Testis (tissue), 3 donors: Measurements from ENCODE around the gene HSF4. TPM values are rescaled to one million over a fixed set of nuclear protein-coding genes. Genes with fewer than 3 reads are reported as not detected.

Experiments used
- DNase-seq: peaks from one replicate; pipeline ENCODE4 v3.0.0-alpha.2; 2019
- H3K27ac ChIP-seq, 2 donors: fragments of 200-600 bp; sonication (generic); one replicate each; pipeline ENCODE4 v1.5.1; 2019
- H3K27me3 ChIP-seq: fragments of 200-600 bp; sonication (generic); one replicate; pipeline ENCODE4 v1.5.1; 2019
- H3K36me3 ChIP-seq: fragments of 200-600 bp; sonication (generic); one replicate; pipeline ENCODE4 v1.5.1; 2017; ENCODE audit warnings: low read depth; ENCODE audit errors: missing control alignments
- H3K4me1 ChIP-seq: fragments of 200-600 bp; sonication (generic); one replicate; pipeline ENCODE4 v1.5.1; 2019
- H3K4me3 ChIP-seq, 2 donors: fragments of 200-600 bp; sonication (generic); one replicate each; pipeline ENCODE4 v1.5.1; 2017 to 2019
- H3K9me3 ChIP-seq: fragments of 200-600 bp; sonication (generic); one replicate; pipeline ENCODE4 v1.5.1; 2017
- POLR2A ChIP-seq: fragments of 450-650 bp; IDR thresholded peaks from one replicate; pipeline ENCODE4 v1.6.1; 2017; ENCODE audit warnings: antibody characterized with exemption, mild to moderate bottlenecking, moderate library complexity
- WGBS, 2 donors: methylation state at CpG; one replicate each; pipeline ENCODE4 v1.1.5; 2018; 5-methylcytosine and 5-hydroxymethylcytosine counted together
- intact Hi-C: fragments of 100-400 bp; cut with DNase I; formaldehyde crosslinking; loops from one replicate; pipeline ENCODE4 v1.15.1; 2023; ENCODE audit warnings: low total_unique reads
- microRNA counts, 2 donors: library from miRNA; unstranded; fragments of <30 nt; microRNA quantifications; one replicate each; lab custom pipeline; 2016
- microRNA-seq, 2 donors: library from miRNA; unstranded; fragments of <30 nt; microRNA quantifications; one replicate each; pipeline ENCODE4, GENCODE V29; 2016; ENCODE audit warnings: borderline number of aligned reads in 2 of 2, borderline replicate concordance in 1 of 2
- polyA plus RNA-seq: library from polyadenylated mRNA; stranded (reverse); fragments of 350-450 nt; fragmentation: Illumina TruSeq; extraction: RNeasy Lipid Tissue Mini Kit (QIAGEN cat#74804); gene quantifications from one replicate; pipeline ENCODE4 v1.2.3, GENCODE V29; 2014; ENCODE audit warnings: low read depth, low replicate concordance; ENCODE audit not compliant: insufficient read depth
- small RNA-seq, 2 donors: library from RNA; depleted of rRNA; stranded (forward); fragments of <200 nt; gene quantifications; one replicate each; pipeline ENCODE3, GENCODE V24; 2016
- total RNA-seq, 2 donors: library from RNA; depleted of rRNA; stranded (reverse); fragments of >200 nt; gene quantifications; one replicate each; pipeline ENCODE4 v1.2.3, GENCODE V29; 2016
- TF ChIP-seq, protein P1 (sequence below), 3 experiments: fragments of 450-650 bp in 2 of 3; fragments of 200-600 bp in 1 of 3; sonication (generic) in 1 of 3; IDR thresholded peaks; one replicate each; pipeline ENCODE4 v1.5.1; 2016 to 2019; ENCODE audit warnings: antibody characterized with exemption in 3 of 3, mild to moderate bottlenecking in 2 of 3, moderate library complexity in 1 of 3

The HSF4 gene
- total and polyA plus RNA-seq, 3 donors from 2014 or later: 20.2 to 78.3 (median 63.4) TPM

DNA sequence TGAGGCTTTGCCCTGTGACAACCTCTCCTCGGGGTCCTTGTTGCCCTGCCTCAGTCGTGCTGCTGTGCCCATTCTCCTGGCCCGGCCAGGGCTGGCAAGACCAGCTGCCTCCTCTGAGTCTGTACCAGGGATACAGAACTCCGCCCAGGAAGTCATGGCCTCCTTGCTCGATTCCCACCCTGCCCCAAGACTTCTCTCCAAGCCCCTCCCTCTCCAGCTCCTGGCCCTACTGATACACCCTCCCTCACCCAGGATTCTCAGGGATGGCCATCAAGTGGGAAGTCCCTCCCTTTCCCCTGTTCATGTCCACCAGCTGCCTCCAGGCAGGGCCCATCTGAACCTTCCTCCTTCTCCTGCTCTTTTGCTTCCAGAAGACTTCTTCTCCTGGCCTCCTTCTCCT, 51.2 kb downstream of the HSF4 start:
- WGBS, 2 donors: 82% methylated on average over 5 of the region's 5 CpGs
- Histone ChIP-seq H3K27ac (no peak overlapping the region), H3K27me3 (no peaks in the 10 kb centered on the region), H3K9me3 (no peaks in the 10 kb centered on the region), H3K4me3 (no peak overlapping the region), H3K36me3 (no peaks in the 10 kb centered on the region), H3K4me1 (no peaks in the 10 kb centered on the region)
- DNase-seq: no peak
- intact Hi-C loops: no loop called here
- TF ChIP-seq, protein P1, sequence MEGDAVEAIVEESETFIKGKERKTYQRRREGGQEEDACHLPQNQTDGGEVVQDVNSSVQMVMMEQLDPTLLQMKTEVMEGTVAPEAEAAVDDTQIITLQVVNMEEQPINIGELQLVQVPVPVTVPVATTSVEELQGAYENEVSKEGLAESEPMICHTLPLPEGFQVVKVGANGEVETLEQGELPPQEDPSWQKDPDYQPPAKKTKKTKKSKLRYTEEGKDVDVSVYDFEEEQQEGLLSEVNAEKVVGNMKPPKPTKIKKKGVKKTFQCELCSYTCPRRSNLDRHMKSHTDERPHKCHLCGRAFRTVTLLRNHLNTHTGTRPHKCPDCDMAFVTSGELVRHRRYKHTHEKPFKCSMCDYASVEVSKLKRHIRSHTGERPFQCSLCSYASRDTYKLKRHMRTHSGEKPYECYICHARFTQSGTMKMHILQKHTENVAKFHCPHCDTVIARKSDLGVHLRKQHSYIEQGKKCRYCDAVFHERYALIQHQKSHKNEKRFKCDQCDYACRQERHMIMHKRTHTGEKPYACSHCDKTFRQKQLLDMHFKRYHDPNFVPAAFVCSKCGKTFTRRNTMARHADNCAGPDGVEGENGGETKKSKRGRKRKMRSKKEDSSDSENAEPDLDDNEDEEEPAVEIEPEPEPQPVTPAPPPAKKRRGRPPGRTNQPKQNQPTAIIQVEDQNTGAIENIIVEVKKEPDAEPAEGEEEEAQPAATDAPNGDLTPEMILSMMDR (IDR thresholded peaks at IDR 0.05): no peak
- TF ChIP-seq POLR2A: no peak

DNA sequence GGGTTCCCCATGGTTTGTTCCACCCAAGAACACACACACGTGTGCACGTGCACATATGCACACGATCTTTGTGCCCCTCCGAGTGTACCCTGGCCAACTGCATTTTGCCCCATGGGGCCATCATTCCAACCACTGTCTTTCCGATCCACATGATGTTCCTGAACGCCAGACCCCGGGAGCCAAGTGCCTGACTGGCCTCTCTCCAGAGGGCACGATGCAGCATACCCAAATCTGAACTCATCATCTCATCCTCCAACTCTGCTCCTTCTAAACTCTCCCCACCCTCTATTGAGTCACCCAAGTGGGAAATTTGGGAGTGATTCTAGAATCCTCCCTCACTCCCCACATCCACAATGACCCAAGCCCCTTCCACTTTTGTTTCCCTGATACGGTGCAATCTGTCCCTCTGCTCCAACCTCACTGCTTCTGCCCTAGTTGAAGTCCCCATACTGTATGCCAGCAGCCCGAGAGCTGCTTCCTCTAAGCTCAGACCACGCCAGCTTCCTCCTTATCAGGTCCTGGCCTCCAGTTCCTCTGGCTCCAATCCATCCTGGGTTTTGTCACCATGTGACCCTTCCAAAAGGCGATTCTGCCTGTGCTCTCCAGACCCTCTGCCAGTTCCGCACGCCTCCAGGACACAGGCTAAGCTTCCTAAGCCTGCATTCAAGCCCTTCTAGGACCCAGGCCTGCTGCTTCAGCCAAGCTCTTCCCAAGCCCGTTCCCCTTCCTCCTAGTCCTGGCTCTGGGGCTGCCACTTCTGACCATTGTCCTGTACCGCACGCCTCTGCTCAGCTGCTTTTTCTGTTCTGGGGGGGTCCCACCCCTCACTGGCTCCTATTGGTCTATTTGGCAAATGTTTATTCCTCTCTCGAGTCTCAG, 52.3 kb downstream of the HSF4 start:
- H3K4me3 ChIP-seq: no peak overlapping the region
- no peaks in the 10 kb centered on the region for H3K9me3 ChIP-seq
- 75% methylated on average over 18 of the region's 18 CpGs for WGBS, 2 donors
- H3K27ac ChIP-seq: no peak overlapping the region
- H3K36me3 ChIP-seq: no peaks in the 10 kb centered on the region
- no peak for TF ChIP-seq POLR2A
- TF ChIP-seq, protein P1 (IDR thresholded peaks at IDR 0.05): no peak
- H3K4me1 ChIP-seq: no peaks in the 10 kb centered on the region
- intact Hi-C loops: no loop called here
- DNase-seq: no peak
- H3K27me3 ChIP-seq: no peaks in the 10 kb centered on the region

MicroRNAs within 50 kb of the gene (microRNA counts, 767-probe panel; counts per million panel counts)
- microRNA hsa-miR-328 (lab: Ali Mortazavi, UCI): 0 to 152 counts per million in 2 donors

Small RNAs within 50 kb of the gene (microRNA-seq; reads per million reads assigned to microRNA genes)
- gene MIR328: 432 to 447 reads per million in 2 donors

Small RNAs within 50 kb of the gene (small RNA-seq; reads per million reads assigned to genes)
- gene MIR328: 2.5 to 7.3 reads per million in 2 donors

Other genes starting within 250 kb of the HSF4 start
- under 1 TPM; 0.31 to 0.39 TPM for gene CDH16, start 245.9 kb upstream of the HSF4 start, total RNA-seq
- 2.7 TPM for gene CDH16, start 245.9 kb upstream of the HSF4 start, polyA plus RNA-seq
- gene RRAD, start 239.2 kb upstream of the HSF4 start, total RNA-seq: 10 to 100 TPM; 12.4 to 19.4 TPM
- gene RRAD, start 239.2 kb upstream of the HSF4 start, polyA plus RNA-seq: 9.1 TPM
- 100 to 1,000 TPM; 113 to 179 TPM for gene CIAO2B, start 230.3 kb upstream of the HSF4 start, total RNA-seq
- 145 TPM for gene CIAO2B, start 230.3 kb upstream of the HSF4 start, polyA plus RNA-seq
- gene CES2, start 229.2 kb upstream of the HSF4 start, total RNA-seq: 10 to 100 TPM; 49.1 to 51.9 TPM
- gene CES2, start 229.2 kb upstream of the HSF4 start, polyA plus RNA-seq: 34.4 TPM
- 1 to 10 TPM; 4.1 to 4.5 TPM for gene CES3, start 203.5 kb upstream of the HSF4 start, total RNA-seq
- gene CES3, start 203.5 kb upstream of the HSF4 start, polyA plus RNA-seq: 1.5 TPM
- 10 to 100 TPM; 17.0 to 25.0 TPM for gene CES4A, start 176.2 kb upstream of the HSF4 start, total RNA-seq
- 12.2 TPM for gene CES4A, start 176.2 kb upstream of the HSF4 start, polyA plus RNA-seq
- 10 to 100 TPM; 23.3 to 34.9 TPM for gene CBFB, start 135.6 kb upstream of the HSF4 start, total RNA-seq
- 15.3 TPM for gene CBFB, start 135.6 kb upstream of the HSF4 start, polyA plus RNA-seq
- 10 to 100 TPM; 32.6 to 41.6 TPM for gene PHAF1, start 54.8 kb upstream of the HSF4 start, total RNA-seq
- 31.2 TPM for gene PHAF1, start 54.8 kb upstream of the HSF4 start, polyA plus RNA-seq
- 10 to 100 TPM; 18.6 to 24.6 TPM for gene B3GNT9, start 13.7 kb upstream of the HSF4 start, total RNA-seq
- gene B3GNT9, start 13.7 kb upstream of the HSF4 start, polyA plus RNA-seq: 18.0 TPM
- 10 to 100 TPM; 15.9 to 23.9 TPM for gene TRADD, start 4.8 kb upstream of the HSF4 start, total RNA-seq
- gene TRADD, start 4.8 kb upstream of the HSF4 start, polyA plus RNA-seq: 7.4 TPM
- 10 to 100 TPM; 20.6 to 26.9 TPM for gene FBXL8, start 4.8 kb upstream of the HSF4 start, total RNA-seq
- gene FBXL8, start 4.8 kb upstream of the HSF4 start, polyA plus RNA-seq: 3.7 TPM
- gene NOL3, start 5.8 kb downstream of the HSF4 start, total RNA-seq: 10 to 100 TPM; 16.2 to 34.9 TPM
- gene NOL3, start 5.8 kb downstream of the HSF4 start, polyA plus RNA-seq: 11.8 TPM
- 10 to 100 TPM; 65.1 to 89.4 TPM for gene MATCAP1, start 19.2 kb downstream of the HSF4 start, total RNA-seq
- 44.6 TPM for gene MATCAP1, start 19.2 kb downstream of the HSF4 start, polyA plus RNA-seq
- 1 to 10 TPM; 5.1 to 9.0 TPM for gene EXOC3L1, start 25.4 kb downstream of the HSF4 start, total RNA-seq
- 2.6 TPM for gene EXOC3L1, start 25.4 kb downstream of the HSF4 start, polyA plus RNA-seq
- gene E2F4, start 27.4 kb downstream of the HSF4 start, total RNA-seq: 100 to 1,000 TPM; 110 to 126 TPM
- gene E2F4, start 27.4 kb downstream of the HSF4 start, polyA plus RNA-seq: 72.5 TPM
- gene ELMO3, start 34.4 kb downstream of the HSF4 start, total RNA-seq: 10 to 100 TPM in 1 of 2 donors, 1 to 10 TPM in 1; 9.3 to 10.5 TPM
- 22.2 TPM for gene ELMO3, start 34.4 kb downstream of the HSF4 start, polyA plus RNA-seq
- gene TMEM208, start 62.4 kb downstream of the HSF4 start, total RNA-seq: 10 to 100 TPM; 57.4 to 66.8 TPM
- 55.6 TPM for gene TMEM208, start 62.4 kb downstream of the HSF4 start, polyA plus RNA-seq
- gene FHOD1, start 82.7 kb downstream of the HSF4 start, total RNA-seq: 10 to 100 TPM; 28.8 to 40.0 TPM
- 17.0 TPM for gene FHOD1, start 82.7 kb downstream of the HSF4 start, polyA plus RNA-seq
- 10 to 100 TPM in 1 of 2 donors, 1 to 10 TPM in 1; 6.8 to 15.7 TPM for gene SLC9A5, start 84.2 kb downstream of the HSF4 start, total RNA-seq
- gene SLC9A5, start 84.2 kb downstream of the HSF4 start, polyA plus RNA-seq: 4.8 TPM
- 100 to 1,000 TPM in 1 of 2 donors, 10 to 100 TPM in 1; 86.5 to 137 TPM for gene PLEKHG4, start 114.8 kb downstream of the HSF4 start, total RNA-seq
- 102 TPM for gene PLEKHG4, start 114.8 kb downstream of the HSF4 start, polyA plus RNA-seq
- gene KCTD19, start 162.0 kb downstream of the HSF4 start, total RNA-seq: 100 to 1,000 TPM in 1 of 2 donors, 10 to 100 TPM in 1; 59.2 to 102 TPM
- gene KCTD19, start 162.0 kb downstream of the HSF4 start, polyA plus RNA-seq: 144 TPM
- 10 to 100 TPM; 28.3 to 40.9 TPM for gene LRRC36, start 162.1 kb downstream of the HSF4 start, total RNA-seq
- gene LRRC36, start 162.1 kb downstream of the HSF4 start, polyA plus RNA-seq: 94.5 TPM
- 10 to 100 TPM in 1 of 2 donors, 1 to 10 TPM in 1; 9.5 to 17.5 TPM for gene TPPP3, start 228.8 kb downstream of the HSF4 start, total RNA-seq
- 67.6 TPM for gene TPPP3, start 228.8 kb downstream of the HSF4 start, polyA plus RNA-seq